AML-193 (cell line): ENCODE data around the gene SH2D1B.
"Not testable (repeated sequence)": the region's sequence is repeated elsewhere in the genome, so short reads cannot be mapped to it uniquely, and the experiment has no call there.

Experiments used
- DNase-seq, 2 experiments: peaks; one replicate each; lab custom pipeline; 2025; lab: John Stamatoyannopoulos, UW

The SH2D1B gene, protein sequence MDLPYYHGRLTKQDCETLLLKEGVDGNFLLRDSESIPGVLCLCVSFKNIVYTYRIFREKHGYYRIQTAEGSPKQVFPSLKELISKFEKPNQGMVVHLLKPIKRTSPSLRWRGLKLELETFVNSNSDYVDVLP

DNA sequence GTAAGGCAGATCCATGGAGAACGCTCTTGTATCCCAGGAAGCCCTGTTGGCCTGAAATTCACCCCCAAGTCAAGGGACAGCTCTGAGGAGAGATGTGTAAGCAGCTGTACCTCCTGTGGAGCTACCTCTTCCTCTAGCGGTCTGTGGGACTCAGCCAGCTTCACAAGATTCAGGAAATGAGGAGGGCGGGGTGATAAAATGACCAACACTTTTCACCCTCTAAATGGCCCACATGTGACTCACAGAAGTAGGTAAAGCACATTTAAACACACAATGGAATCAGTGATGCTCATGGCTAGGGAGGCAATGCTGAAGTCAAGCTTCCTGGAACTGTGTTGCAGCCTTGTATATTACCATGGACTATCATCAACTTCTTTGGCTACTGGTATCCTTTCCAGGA is at the start of gene SH2D1B:
Gene SH2D1B, minus strand, starts transcription at position 135 of the 400 bp plus-strand sequence. Its CDS starts 120 bp downstream, at position 15.
- DNase-seq = no peak

DNA sequence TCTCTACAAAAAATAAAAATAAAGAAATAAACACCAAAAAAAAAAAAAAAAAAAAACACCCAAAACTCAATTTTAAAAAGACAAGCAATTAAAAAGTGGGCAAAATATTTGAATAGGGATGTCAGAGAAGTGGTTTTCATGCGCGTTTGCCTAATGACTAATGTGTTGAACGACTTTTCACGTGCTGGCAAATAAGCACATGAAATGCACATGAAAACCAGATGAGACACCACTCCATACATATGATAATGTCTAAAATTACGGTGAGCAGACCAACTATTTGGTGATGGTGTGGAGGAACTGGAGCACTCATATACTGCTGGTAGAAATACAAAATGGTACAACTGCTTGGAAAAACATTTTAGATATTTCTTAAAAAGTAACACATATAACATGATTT is 46.3 kb upstream of the SH2D1B start:
- DNase-seq = no peak

DNA sequence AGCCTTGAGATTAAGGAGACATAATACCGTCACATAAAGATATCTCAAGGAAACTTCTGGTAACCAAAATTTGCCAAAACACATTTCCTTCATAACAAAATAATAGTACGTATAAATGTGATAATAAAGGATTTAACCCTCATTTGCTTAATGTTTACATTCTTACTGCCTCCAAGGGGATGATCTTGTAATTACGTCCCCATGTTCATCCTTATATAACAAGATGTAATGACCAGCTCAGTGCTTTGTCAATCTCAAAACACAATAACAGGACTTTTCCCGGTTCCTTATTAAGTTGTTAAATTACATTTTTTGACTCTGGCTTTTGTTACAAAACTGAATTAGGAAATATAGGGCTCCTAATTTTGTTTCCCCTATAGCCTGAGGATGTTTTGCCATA is 44.4 kb upstream of the SH2D1B start:
- peak in 1 of 2 experiments; percentile 16 for DNase-seq

DNA sequence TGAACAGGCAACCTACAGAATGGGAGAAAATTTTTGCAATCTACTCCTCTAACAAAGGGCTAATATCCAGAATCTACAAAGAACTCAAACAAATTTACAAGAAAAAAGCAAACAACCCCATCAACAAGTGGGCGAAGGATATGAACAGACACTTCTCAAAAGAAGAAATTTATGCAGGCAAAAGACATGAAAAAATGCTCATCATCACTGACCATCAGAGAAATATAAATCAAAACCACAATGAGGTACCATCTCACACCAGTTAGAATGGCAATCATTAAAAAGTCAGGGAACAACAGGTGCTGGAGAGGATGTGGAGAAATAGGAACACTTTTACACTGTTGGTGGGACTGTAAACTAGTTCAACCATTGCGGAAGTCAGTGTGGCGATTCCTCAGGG is 42.4 kb upstream of the SH2D1B start:
- DNase-seq = not testable (repeated sequence)

DNA sequence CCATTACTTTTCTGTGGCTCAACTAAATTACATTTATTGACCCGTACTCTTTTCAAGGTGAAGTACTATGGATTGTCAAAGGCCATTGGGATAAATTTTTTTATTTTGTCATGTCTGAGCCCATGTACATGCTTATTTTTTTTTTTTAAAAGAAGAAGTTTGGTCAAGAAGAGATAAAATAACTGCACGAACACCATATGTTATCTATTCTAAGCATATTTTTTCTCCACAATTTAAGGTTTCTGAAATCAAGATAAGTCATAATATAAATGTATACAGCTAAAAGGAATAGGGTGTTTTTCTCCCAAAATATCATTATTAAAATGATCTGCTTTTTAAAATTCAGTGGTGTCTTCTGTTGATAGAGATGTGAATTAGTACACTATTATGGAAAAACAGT is 35.0 kb upstream of the SH2D1B start:
- DNase-seq = no peak

DNA sequence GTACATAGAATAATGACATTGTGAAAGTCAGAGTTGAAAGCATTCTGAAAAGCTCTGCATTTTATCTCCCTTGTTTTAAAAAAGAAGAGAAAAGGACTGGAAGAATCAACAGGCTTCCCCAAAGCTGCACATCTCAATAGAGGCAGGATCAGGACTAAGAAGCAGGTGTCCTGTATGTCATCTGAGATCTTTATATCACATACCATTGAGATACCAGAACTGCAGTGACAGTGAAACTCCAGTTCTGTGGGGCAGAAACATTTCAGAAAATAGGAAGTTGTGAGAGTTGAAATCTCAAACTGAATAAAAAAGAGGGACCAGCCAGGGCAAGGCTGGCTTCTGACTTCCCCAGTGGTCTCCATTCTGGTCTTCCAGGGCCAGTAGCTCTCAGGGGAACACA is 33.0 kb upstream of the SH2D1B start:
- no peak for DNase-seq

DNA sequence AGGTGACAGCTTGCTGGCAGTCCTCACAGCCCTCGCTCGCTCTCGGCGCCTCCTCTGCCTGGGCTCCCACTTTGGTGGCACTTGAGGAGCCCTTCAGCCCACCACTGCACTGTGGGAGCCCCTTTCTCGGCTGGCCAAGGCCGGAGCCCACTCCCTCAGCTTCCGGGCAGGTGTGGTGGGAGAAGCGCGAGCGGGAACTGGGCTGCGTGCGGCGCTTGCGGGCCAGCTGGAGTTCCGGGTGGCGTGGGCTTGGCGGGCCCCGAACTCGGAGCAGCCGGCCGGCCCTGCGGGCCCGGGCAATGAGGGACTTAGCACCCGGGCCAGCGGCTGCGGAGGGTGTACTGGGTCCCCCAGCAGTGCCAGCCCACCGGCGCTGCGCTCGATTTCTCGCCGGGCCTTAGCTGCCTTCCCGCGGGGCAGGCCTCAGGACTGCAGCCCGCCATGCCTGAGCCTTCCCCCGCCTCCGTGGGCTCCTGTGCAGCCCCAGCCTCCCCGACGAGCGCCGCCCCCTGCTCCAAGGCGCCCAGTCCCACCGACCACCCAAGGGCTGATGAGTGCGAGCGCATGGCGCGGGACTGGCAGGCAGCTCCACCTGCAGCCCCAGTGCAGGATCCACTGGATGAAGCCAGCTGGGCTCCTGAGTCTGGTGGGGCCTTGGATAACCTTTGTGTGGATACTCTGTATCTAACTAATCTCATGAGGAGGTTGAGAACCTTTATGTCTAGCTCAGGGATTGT is 21.2 kb upstream of the SH2D1B start:
- not testable (repeated sequence) for DNase-seq

DNA sequence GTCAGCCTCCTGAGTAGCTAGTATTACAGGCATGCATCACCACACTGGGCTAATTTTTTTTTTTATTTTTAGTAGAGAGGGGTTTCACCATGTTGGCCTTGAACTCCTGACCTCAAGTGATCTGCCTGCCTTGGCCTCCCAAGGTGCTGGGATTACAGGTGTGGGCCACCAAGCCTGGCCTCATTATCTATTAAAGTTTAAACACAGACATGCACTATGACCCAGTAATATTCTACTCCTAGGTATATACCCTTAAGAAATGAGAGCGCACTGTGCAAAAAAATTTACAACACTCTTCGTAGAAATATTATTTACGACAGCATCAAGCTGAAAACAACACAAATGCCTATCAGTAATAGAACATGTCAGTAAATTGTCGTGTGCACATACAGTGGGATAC is 18.6 kb upstream of the SH2D1B start:
- DNase-seq = no peak

DNA sequence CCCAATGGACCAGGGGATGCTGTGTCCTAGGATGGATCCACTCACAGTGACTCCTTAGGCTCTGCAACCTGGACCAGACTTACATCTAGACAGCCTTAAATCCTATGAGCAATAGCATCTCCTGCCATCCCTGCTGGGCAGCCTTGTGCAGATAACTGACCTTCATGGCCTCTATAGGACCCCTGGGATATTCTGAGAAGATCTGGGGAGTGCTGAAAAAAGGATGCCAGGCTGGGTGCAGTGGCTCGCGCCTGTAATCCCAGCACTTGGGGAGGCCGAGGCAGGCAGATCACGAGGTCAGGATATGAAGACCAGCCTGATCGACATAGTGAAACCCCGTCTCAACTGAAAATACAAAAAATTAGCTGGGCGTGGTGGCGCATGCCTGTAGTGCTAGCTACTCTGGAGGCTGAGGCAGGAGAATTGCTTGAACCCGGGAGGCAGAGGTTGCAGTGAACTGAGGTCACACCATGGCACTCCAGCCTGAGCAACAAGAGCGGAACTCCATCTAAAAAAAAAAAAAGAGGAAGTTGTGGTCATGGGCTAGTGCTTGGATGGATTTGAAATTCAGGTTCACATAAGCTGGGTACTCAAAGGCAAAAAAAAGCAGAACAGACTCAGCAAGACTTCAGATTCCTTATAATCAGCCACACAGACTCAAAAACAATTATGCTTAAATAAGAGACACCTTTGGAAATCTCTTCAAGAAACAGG is 10.9 kb upstream of the SH2D1B start:
- peak; percentile 88 to 89 for DNase-seq

DNA sequence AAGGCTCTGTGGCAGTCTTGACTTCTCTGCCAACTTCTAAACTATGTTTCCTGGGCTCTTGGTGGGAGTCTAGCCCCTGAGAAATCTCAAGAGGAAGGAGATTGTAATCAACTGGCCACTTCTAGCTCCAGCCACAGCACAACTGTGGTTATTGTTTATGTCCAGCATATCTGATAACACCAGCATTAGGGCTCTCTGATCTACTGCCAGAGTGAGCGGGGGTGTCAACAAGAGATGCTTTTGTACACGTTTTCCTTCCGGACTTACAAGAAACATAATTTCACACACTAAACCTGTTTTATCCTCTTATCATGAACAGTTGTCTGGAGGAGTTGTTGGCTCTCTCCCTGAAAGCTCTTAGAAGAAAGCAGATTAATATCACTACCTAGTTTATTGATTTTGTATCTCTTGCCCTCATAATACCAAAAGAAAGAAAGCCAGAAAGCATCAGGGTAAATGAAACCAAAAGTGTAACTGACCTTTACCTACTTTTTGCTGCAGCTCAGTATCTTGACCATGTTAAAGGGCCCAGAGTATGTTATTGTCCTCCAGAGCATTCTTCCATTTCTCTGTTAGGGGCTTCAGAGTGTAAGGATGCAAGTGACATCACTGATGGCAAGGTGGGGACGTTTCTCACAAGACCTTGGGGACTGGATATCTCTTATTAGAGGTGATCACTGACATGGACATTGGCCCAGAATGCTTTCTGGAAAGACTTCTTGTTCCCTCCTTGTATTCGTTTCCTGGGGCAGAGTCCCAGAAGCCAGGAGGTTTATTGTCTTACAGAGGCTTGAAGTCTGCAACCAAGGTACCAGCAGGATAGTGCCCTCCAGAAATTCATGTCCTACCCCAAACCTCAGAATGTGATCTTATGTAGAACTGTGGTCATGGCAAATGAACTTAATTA is 9.6 kb upstream of the SH2D1B start:
- no peak for DNase-seq

DNA sequence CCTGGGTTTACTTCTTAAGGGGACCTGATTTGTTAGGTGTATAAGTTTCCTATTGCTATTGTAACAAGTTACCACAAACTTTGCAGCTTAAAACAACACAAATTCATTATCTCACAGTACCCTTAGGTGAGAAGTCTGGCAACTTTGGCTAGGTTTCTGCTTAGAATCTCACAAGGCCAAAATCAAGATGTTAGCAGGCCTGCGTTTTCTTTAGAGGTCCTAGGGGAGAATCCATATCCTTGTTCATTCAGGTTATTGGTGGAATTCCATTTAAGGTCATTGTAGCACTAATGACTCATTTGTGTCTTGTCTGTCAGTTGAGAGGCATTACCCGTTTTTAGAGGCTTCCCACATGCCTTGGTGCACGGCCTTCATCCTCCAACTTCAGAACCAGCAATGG is 8.2 kb upstream of the SH2D1B start:
- no peak for DNase-seq

DNA sequence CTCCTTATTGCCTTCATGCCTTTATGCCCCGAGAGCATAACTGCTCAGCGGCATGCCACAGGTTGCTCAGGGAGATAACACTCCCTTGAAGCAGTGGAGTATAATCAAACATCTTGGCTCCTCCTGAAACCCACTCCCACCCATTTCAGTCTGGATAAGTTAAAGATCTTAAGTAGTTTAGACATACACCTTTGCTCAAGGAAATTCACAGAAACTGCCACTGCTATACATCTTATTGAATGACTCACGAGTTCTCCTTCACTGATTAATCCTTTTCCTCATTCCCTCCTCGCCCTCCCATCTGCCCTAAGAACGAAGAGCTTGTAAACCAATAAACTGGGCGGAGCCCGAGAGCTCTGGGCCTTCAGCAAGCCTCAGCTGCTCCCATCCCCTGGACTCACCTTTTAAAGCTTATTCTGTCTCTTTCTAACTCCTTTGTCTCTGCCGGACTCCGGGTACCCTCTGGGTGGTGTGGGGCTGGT is 7.6 kb upstream of the SH2D1B start:
- DNase-seq = not testable (repeated sequence)

DNA sequence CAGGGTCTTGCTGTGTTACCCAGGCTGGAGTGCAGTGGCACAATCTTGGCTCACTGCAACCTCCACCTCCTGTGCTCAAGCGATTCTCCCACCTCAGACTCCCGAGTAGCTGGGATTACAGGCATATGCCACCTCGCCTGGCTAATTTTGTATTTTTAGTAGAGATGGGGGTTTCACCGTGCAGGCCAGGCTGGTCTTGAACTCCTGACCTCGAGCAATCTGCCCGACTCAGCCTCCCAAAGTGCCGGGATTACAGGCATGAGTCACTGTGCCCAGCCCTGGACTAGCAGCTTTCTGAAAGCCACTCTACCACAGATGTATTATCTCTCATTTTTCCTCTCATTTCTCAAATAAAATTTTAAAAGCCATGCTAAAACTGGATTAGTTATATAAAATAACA is 6.6 kb upstream of the SH2D1B start:
- DNase-seq = not testable (repeated sequence)

DNA sequence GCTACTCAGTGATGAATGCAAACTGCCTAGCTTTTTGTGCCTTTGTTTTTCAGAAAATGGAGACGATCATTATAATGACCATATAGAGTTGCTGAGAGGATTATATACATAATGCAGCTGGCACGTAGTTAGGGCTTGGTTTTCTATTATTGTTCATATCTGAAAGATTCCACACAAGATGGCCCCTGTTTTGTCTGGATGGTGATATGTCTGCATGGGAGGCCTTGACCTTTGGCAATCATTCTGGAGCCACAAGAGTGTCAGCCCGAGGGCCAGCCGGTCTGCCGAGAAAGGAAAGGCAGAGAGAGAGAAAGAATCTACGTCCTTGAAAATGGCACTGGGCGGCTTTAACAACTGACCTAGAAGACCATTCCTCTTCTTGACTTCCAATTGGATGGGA is 5.7 kb upstream of the SH2D1B start:
- no peak for DNase-seq

DNA sequence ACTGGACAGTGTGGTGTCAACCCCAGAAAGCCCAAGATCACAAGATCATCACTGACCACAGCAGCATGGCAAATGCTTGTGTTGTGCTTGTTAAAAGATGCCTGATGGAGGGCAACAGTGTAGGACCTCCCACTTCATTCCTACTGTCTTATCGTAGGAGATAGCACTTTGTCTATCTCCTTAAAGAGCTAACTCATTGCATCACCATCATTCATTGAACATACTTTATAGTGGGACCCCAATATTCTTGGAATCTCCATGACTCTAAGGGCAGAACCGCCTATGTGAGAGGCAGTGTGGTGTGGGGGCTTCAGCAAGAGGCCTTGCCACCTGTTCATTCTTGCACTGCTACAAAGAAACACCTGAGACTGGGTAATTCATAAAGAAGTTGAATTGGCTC is 5.0 kb upstream of the SH2D1B start:
- no peak for DNase-seq

DNA sequence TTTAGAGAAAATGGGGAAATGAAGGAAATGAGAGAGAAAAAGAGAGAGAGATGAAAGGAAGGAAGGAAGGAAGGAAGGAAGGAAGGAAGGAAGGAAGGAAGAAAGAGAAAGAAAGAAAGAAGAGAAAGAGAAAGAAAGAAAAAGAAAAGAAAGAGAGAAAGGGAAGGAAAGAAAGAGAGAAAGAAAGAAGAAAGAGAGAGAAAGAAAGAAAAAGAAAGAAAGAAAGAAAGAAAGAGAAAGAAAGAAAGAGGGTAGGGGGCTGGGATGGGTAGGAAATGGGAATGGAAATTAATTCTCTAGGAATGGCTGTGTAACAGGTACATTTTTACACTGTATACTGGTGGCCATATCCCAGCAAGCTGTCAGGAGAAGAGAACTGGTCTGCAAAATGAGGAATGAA is 4.3 kb upstream of the SH2D1B start:
- DNase-seq = no peak

DNA sequence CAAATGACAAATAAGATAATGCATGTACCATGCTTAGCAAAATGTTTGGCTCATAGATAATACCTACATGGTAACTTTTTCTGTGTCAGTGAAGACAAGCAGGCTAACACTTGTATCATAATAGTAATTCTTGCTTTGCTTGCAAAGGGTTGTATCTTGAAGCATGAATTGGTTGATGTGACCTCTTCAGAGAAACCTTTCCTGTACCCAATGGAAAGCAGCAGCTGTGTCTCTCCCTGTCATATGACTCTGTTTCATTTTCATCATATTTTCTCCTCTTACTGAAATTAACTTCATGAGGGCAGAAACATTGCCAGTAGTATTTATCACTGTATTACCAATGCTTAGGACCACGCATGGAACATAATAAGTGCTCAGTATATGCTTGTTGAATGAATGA is 4.4 kb downstream of the SH2D1B start:
- DNase-seq = no peak

DNA sequence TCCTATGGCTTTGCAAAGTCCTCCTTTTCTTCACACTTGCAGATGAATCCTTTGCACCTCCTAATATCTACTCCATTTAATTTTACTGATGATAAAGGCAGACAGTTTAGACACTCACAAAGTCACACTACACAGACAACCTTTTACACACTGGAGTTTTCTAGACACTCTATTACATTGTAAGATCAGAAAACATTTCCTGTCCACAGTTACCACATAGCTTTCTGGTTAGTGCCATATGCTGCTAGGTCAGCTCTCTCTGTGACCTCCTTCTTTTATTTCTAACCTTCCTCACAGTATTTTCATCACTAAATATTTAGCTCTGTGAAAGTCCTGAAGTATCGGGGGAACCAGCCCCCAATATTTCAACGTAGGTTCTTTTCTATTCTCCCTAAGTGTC is 5.1 kb downstream of the SH2D1B start:
- no peak for DNase-seq

DNA sequence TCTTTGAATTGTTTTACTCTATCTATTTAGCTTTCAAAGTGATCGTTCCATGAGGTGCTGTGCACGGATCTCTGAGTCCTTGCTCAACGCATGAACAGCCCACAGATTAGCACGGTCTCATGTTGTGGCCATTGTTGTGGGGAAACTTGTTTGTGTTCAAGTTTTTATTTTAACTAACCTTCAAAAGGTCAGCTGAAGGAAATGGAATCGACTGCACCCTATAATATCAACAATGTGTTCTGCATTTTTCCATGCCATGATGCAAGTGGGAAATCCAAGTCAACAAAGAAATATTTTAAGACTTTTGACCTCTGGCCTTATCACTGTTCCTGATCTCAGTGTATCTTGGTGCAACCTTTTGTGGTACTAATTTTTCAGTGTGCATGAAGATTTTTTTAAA is 6.1 kb downstream of the SH2D1B start:
- DNase-seq = no peak

DNA sequence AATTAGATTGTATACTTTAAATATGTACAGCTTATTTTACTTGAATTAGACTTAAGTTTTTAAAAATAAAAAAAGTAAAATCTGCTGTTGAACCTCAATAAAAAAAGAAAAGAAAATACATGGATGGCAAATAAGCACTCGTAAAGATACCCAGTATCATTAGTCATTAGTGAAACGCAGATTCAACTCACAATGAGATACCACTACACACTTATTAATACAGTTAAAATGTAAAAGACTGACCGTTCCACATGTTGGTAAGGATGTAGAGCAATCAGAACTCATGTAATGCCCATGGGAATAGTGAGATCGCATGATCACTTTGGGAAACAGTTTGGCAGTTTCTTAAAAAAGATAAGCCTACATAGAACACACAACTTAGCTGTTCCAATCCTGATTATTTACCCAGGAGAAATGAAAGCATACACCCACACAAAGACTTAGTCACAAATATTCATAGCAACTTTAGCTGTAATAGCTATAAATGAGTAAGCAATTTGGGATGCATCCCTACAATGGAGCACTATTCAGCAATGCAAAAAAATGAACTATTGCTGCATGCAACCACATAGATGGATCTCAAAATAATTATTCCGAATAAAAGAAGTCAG is 7.3 kb downstream of the SH2D1B start:
- DNase-seq = no peak

DNA sequence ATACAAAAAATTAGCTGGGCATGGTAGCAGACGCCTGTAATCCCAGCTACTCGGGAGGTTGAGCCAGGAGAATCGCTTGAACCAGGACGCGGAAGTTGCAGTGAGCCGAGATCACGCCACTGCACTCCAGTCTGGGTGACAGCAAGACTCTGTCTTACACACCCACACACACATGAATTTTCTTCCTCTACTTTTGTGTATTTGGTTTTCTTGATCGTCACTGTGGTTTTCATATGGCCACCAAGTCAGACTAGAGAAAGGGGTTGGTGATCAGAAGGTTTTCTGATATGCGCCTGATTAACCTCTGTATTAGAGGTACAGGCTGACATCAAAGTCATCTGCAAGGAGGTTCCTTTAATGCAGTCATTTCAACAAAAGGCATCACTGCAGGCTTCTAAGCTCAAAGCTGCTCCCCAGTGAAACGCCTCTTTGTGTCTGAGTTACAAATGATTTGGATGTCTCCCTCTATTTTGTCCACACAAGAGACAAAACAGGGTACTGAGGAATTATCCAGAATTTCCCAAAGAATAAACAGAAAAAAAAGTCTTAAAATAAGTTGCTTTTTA is 11.1 kb downstream of the SH2D1B start:
- no peak for DNase-seq
